HTERT RPE-1 (cell line): ENCODE data around the gene MED28.

Experiments
- in situ Hi-C: fragments of 300-500 bp; cut with MboI; formaldehyde crosslinking; loops from 4 replicates; pipeline ENCODE4 v1.14.3; 2020; ENCODE audit warnings: low sequenced_read_pairs

Gene MED28

GRCh38 chr4:17664755-17665154 is 50.3 kb downstream of the MED28 start:
- in situ Hi-C loops = no loop called here

DNA sequence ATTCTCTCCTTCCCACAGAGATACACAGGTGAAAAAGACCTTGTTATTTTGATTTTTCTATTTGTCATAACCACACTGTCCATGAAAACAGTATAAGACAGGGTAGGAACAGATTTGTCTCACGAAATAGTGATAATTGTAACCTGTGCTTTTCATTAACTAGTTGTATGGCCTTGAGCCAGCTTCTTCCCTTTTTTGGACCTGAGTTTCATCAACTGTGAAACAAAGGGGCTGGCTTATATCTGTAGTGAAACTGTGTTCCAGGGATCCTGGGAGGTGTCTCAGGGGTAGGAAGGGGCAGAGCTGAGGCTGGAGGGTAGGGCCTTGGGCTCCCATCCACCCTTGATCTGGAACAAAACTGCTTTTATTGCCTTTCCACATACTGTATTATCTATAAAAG is 50.9 kb downstream of the MED28 start:
- in situ Hi-C loops = no loop called here

DNA sequence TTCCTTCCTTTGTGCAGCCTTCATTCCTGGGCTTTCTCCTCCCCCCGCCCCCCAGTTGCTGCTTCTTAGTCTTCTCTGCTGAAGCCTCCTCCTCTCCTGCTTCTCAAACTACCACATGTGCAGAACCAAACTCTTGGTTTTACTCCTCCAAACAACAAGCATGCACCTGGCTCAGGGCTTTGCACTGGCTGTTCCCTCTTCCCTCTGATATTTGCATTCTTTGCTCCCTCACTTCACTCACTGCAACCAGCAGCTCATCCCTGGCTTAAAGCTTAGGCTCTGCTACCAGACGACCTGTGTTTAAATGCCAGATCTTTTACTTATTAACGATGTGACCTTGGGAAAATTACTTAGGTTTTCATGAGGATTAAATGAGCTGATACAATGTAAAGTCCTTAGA is 51.4 kb downstream of the MED28 start:
- in situ Hi-C loops = no loop called here

DNA sequence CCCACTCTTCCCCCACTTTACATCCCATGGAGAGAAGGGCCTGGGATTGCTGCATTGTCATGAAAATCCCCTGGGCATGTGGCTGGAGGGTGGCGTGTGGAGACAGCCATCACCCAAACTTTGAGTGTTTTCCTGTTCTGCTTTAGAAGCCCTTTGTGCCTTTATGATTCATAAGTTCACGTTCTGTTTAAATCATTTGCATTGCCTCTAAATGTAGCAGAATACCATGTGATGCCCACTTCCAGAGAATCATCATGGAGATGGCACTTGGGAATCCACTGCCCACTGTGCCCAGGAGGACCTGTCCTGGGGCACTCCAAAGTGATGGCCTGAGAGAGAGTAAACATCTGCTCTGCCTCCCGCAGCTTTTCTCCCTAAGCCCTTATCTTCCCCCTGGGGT is 52.8 kb downstream of the MED28 start:
- in situ Hi-C loops = no loop called here

GRCh38 chr4:17667653-17668201 is 53.3 kb downstream of the MED28 start:
- in situ Hi-C loops = no loop called here

DNA sequence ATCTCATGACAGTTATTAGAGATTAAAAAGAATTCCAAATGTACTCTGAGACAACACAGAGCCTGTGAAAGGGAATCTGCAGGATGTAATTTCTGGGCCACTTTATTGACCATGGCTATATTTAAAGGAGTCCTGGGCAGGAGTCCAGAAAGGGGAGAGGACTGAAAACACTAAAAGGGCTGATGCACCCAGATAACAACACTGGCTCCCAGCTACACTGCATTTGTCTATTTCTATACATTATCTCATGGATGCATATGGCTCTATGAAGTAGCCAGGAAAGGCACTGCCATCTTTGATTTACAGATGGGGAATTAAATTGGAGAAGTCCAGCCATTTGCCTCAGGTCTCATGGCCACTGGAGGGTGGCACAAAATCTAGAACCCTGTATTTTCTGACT is 56.0 kb downstream of the MED28 start:
- in situ Hi-C loops = no loop called here

DNA sequence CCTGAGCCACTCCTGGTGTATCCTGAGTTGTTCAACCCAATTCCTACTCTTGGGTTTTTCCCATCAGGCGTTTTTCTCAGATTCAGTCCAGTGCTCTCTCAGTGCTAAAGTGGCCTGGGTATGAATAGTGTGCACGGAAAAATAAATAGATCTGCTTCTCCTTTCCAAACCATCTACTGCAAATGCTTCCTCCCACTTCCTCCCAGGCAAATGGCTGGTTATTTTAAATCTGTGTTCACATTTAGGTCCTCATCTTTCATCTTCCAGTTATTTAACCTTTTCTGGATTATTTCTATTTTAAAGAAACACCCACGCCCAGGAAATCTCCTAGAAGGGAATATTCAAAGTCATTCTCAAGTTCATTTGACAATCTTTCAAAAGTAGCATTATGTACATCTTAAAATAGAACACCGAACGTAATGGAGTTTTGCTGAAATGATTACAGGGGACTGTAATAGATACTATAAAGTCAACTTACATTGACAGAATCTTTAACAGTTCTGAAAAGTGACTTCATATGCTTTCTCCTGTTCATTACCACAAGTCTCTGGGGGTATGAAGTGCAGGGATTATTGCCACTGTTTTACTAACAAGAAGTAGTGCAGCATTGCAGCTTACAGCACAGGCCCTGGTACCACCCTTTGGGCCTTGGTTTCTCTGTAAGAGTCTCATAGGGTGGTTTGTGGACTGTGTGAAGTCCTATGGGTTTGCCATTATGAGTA is 66.3 kb downstream of the MED28 start:
- in situ Hi-C loops = no loop called here

- in situ Hi-C loops = no loop called here
Observed at GRCh38 chr4:17681281-17682221, 67.1 kb downstream of the MED28 start.

- in situ Hi-C loops = no loop called here
Observed at GRCh38 chr4:17682222-17682566, 67.8 kb downstream of the MED28 start.
